Measurements from ENCODE around the gene TMEM59L.

Gene TMEM59L

GRCh38 chr19:18588611-18589379, 23.9 kb upstream of the TMEM59L start, which contains the start of gene REX1BD (continued):
- no peak for TF ChIP-seq PRDM2 (tag by site-specific recombination; IDR thresholded peaks at IDR 0.05; ENCODE audit: borderline replicate concordance)
- TF ChIP-seq ZBTB26 (tag by site-specific recombination; optimal IDR thresholded peaks at IDR 0.05): peak; percentile 99
- no peak for TF ChIP-seq ZNF785 (tag by site-specific recombination; IDR thresholded peaks at IDR 0.05)
- no peak for TF ChIP-seq ZNF140 (tag by site-specific recombination; IDR thresholded peaks at IDR 0.05)
- peak; percentile 91 for TF ChIP-seq ZBTB11 (tag by site-specific recombination; conservative IDR thresholded peaks at IDR 0.05; ENCODE audit: low read depth)
- no peak for TF ChIP-seq ZNF510 (tag by site-specific recombination; IDR thresholded peaks at IDR 0.05; ENCODE audit: insufficient replicate concordance)
- TF ChIP-seq ZNF645 (tag by site-specific recombination; IDR thresholded peaks at IDR 0.05): 0 out of 2 replicates have a peak, but pooled peaks have one; percentile 46
- TF ChIP-seq ZNF501 (tag by site-specific recombination; IDR thresholded peaks at IDR 0.05): peak; percentile 88
- peak; percentile 99; the same call in 1 of the 2 replicates for TF ChIP-seq ZNF561 (tag by site-specific recombination; IDR thresholded peaks at IDR 0.05; ENCODE audit: borderline replicate concordance)
- TF ChIP-seq ZIC2 (tag by site-specific recombination; IDR thresholded peaks at IDR 0.05): peak; percentile 52
- TF ChIP-seq ZSCAN4 (tag by site-specific recombination; IDR thresholded peaks at IDR 0.05): peak; percentile 30
- no peak for TF ChIP-seq ZNF302 (tag by site-specific recombination; IDR thresholded peaks at IDR 0.05; ENCODE audit: low read depth)
- no peak for TF ChIP-seq ZBTB49 (tag by site-specific recombination; IDR thresholded peaks at IDR 0.05; ENCODE audit: low read depth)
- TF ChIP-seq ZNF660 (tag by site-specific recombination; IDR thresholded peaks at IDR 0.05): peak; percentile 95
- TF ChIP-seq MYNN (tag by site-specific recombination; IDR thresholded peaks at IDR 0.05; ENCODE audit: borderline replicate concordance): no peak
- TF ChIP-seq ZNF398 (tag by site-specific recombination; IDR thresholded peaks at IDR 0.05): peak; percentile 83
- no peak for TF ChIP-seq ZNF830 (tag by site-specific recombination; IDR thresholded peaks at IDR 0.05; ENCODE audit: low read depth)
- 0 out of 2 replicates have a peak, but pooled peaks have one; percentile 34 for TF ChIP-seq ZNF133 (tag by site-specific recombination; IDR thresholded peaks at IDR 0.05)
